ENCODE measurements around the gene PRELID3B. TPM values are rescaled to one million over a fixed set of nuclear protein-coding genes. Genes with fewer than 3 reads are reported as not detected.
"Not testable (repeated sequence)": the region's sequence is repeated elsewhere in the genome, so short reads cannot be mapped to it uniquely, and the experiment has no call there.

PRELID3B gene
- total RNA-seq, 2 donors from 2014 or later, result 28.9 to 35.6 TPM

DNA sequence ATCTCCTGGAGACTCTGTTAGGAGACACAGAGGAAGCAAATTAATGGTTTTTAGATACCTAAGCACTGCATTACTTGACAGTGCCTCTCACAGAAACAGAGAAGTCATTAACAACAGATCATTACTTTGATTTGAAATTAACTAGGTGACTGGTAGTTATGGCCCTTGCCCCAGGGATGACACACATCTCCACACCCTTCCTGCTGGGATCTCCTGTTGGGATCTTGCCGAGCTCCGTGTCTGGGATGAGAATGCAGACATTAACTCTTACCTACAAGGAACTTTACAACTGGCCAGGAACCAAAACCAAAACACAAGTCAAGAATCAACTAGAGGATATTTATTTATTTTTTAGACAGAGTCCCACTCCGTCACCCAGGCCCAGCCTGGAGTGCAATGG lies 2.2 kb upstream of the PRELID3B start:
- no peak overlapping the region for H3K4me3 ChIP-seq
- intact Hi-C loops (cut with DNase I), result no loop called here
- no peaks in the 10 kb centered on the region for H3K4me1 ChIP-seq (replicated peaks)
- 83% methylated on average over 3 of the region's 3 CpGs for WGBS
- no peaks in the 10 kb centered on the region for H3K36me3 ChIP-seq
- no peak overlapping the region for H3K27ac ChIP-seq
- no peak for DNase-seq (ENCODE audit: low spot score)
- H3K27me3 ChIP-seq (replicated peaks; ENCODE audit: insufficient read depth), result no peaks in the 10 kb centered on the region
- H3K9me3 ChIP-seq, result no peaks in the 10 kb centered on the region
- TF ChIP-seq, protein P1, sequence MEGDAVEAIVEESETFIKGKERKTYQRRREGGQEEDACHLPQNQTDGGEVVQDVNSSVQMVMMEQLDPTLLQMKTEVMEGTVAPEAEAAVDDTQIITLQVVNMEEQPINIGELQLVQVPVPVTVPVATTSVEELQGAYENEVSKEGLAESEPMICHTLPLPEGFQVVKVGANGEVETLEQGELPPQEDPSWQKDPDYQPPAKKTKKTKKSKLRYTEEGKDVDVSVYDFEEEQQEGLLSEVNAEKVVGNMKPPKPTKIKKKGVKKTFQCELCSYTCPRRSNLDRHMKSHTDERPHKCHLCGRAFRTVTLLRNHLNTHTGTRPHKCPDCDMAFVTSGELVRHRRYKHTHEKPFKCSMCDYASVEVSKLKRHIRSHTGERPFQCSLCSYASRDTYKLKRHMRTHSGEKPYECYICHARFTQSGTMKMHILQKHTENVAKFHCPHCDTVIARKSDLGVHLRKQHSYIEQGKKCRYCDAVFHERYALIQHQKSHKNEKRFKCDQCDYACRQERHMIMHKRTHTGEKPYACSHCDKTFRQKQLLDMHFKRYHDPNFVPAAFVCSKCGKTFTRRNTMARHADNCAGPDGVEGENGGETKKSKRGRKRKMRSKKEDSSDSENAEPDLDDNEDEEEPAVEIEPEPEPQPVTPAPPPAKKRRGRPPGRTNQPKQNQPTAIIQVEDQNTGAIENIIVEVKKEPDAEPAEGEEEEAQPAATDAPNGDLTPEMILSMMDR (IDR thresholded peaks at IDR 0.05), result no peak
- TF ChIP-seq POLR2A (IDR thresholded peaks at IDR 0.05) (no peak), POLR2AphosphoS5 (IDR thresholded peaks at IDR 0.05) (no peak)

DNA sequence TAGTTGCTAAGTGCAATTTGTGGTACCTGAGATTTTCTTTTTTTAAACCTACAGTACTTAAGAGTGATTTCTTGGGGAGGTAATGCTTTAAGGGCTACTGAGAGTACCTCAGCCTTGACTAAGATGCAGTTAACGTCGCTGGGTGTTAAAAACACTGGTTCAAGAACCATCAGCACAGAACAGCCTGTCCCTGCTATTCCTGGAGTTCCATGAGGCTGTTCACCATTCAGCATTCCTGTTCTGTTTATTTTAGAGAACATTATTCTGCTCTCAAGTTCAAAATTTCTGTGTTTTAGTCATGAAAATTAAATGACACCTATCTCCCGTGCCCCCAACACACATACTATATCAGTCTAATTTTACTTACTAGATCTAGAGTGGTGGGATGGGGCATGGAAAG lies 1.7 kb upstream of the PRELID3B start:
- intact Hi-C loops (cut with DNase I), result no loop called here
- WGBS, result 87% methylated on average over 3 of the region's 3 CpGs
- Histone ChIP-seq H3K27me3 (replicated peaks; ENCODE audit: insufficient read depth) (no peaks in the 10 kb centered on the region), H3K27ac (no peak overlapping the region), H3K4me1 (replicated peaks) (peaks cover 4% of the 10 kb centered on the region), H3K36me3 (no peaks in the 10 kb centered on the region), H3K4me3 (no peak overlapping the region), H3K9me3 (no peaks in the 10 kb centered on the region)
- DNase-seq (ENCODE audit: low spot score), result no peak
- TF ChIP-seq POLR2AphosphoS5 (IDR thresholded peaks at IDR 0.05), result no peak
- TF ChIP-seq, protein P1 (IDR thresholded peaks at IDR 0.05), result no peak
- no peak for TF ChIP-seq POLR2A (IDR thresholded peaks at IDR 0.05)

DNA sequence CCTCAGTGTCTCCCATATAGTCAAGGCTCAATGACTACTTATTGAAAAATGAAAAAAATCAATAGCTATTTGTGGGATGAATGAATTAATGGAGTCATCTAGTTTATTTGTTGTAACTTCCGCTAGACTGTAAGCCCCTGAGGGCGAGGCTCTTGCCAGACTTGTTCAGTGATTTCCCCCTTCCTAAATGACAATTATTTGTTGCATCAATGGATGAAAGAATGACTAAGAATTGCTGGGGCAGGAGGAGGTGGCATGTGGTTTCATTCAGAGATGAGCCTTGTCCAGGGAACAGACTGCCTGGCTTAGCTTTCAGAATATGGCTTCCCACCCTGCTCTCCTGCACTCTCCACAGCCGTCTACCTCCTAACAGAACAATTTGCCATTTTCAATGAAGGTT lies 1.1 kb upstream of the PRELID3B start:
- Histone ChIP-seq H3K27ac (no peak overlapping the region), H3K4me1 (replicated peaks) (peaks cover 4% of the 10 kb centered on the region), H3K9me3 (no peaks in the 10 kb centered on the region), H3K4me3 (no peak overlapping the region), H3K27me3 (replicated peaks; ENCODE audit: insufficient read depth) (no peaks in the 10 kb centered on the region), H3K36me3 (no peaks in the 10 kb centered on the region)
- TF ChIP-seq POLR2A (IDR thresholded peaks at IDR 0.05) (no peak), POLR2AphosphoS5 (IDR thresholded peaks at IDR 0.05) (no peak)
- TF ChIP-seq, protein P1 (IDR thresholded peaks at IDR 0.05), result no peak
- intact Hi-C loops (cut with DNase I), result no loop called here
- 74% methylated on average over 3 of the region's 3 CpGs for WGBS
- no peak for DNase-seq (ENCODE audit: low spot score)

DNA sequence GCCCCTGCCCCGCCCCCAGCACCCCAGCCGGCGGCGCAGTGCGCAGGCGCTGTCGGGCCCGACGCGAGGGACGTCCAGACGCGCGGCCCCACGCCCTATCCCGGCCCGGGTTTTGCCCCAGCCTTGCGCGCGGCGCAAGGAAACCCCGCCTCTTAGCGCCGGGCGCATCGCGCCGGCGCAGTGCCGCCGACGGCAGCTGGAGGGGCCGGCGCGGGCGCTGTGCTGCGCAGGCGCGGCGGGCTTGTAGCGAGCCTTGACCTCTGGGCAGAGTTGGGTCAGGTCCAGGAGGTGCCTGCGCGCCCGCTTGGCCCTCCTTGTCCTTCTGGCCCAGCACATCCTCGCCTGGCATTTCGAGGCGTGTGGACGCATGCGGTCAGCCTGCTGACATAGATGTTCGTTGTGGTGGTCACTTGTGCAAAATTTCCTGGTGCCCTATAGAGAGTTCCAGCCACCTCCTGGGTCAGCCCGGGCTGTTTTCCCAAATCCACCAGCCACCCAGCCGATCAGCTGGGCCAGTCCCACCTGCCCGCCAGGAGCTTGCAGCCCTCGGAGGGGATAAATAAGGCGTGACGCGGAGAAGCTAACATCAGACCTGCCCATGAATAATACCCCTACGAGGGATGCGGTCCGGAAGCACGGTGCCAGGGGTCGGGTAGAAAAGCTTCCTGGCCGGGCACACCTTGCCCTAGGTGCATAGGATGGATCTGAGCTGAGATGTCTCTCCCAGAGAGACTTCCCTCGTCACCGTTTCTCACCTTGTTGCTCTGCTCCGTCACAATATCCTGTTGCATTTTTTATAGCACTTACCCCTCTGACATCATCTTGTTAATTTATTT lies 428 bp upstream of the PRELID3B start:
- H3K4me3 ChIP-seq, result peak overlapping the region; percentile 90 to 93
- H3K36me3 ChIP-seq, result no peaks in the 10 kb centered on the region
- intact Hi-C loops (cut with DNase I), result no loop called here
- peak; percentile 11 for TF ChIP-seq POLR2AphosphoS5 (IDR thresholded peaks at IDR 0.05)
- TF ChIP-seq, protein P1 (IDR thresholded peaks at IDR 0.05), result peak in 2 of 4 experiments; percentile 47 to 60
- TF ChIP-seq POLR2A (IDR thresholded peaks at IDR 0.05), result no peak
- peak overlapping the region; percentile 71 to 72 for H3K27ac ChIP-seq
- WGBS, result 18% methylated on average over 48 of the region's 66 CpGs
- peaks cover 4% of the 10 kb centered on the region for H3K4me1 ChIP-seq (replicated peaks)
- H3K27me3 ChIP-seq (replicated peaks; ENCODE audit: insufficient read depth), result no peaks in the 10 kb centered on the region
- no peaks in the 10 kb centered on the region for H3K9me3 ChIP-seq
- peak; percentile 86 for DNase-seq (ENCODE audit: low spot score)

DNA sequence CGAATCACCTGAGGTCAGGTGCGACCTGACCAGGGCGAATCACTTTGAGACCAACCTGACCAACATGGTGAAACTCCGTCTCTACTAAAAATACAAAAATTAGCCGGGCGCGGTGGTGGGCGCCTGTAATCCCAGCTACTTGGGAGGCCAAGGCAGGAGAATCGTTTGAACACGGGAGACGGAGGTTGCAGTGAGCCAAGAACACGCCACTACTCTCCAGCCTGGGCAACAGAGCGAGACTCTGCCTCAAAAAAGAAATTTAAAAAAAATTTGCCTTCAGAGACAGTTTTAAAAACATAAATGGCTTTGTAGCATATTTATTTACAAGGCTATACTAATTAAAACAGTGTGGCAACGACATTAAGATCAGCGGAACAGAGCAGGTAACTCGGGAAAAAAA lies 1.1 kb downstream of the PRELID3B start:
- 86% methylated on average over 16 of the region's 16 CpGs for WGBS
- H3K9me3 ChIP-seq; H3K4me1 ChIP-seq (replicated peaks); H3K27ac ChIP-seq; H3K36me3 ChIP-seq; intact Hi-C loops (cut with DNase I); DNase-seq (ENCODE audit: low spot score); H3K27me3 ChIP-seq (replicated peaks; ENCODE audit: insufficient read depth): not testable (repeated sequence)
- peak overlapping the region in 1 of 2 donors; percentile 90 for H3K4me3 ChIP-seq

Data from prostate gland (tissue), 2 donors.